Endothelial cell of umbilical vein (primary cell): ENCODE measurements around the gene DGUOK. TPM values are rescaled to one million over a fixed set of nuclear protein-coding genes. Genes with fewer than 3 reads are reported as not detected.

ENCODE experiments used
- BruUV-seq: library from RNA; stranded (reverse); fragments of 400-500 nt; replicated peaks from 2 replicates; lab custom pipeline; 2021; lab: Mats Ljungman, UMichigan
- CTCF ChIA-PET: fragments of 300-600, 350-600 bp; sonication (Branson Sonifier 250); formaldehyde crosslinking; loops from one replicate; lab custom pipeline; 2021; ENCODE audit warnings: antibody characterized with exemption, inconsistent platforms; lab: Charles Lee
- POLR2A ChIA-PET: fragments of 300-600, 350-600 bp; sonication (Branson Sonifier 250); formaldehyde crosslinking; loops from one replicate; lab custom pipeline; 2021; ENCODE audit warnings: antibody characterized with exemption, inconsistent platforms; lab: Charles Lee
- DNase-seq: peaks from one replicate; pipeline ENCODE4 v3.0.0-alpha.2; 2011; ENCODE audit warnings: low read depth, low spot score
- FAIRE-seq: peaks from 2 replicates; lab custom pipeline; 2011; peaks lifted over from hg19 to GRCh38; lab: Jason Lieb, UNC
- H2AFZ ChIP-seq: 2 replicates; pipeline ENCODE4 v1.6.0; 2012; ENCODE audit warnings: low read depth, low read length, control low read depth, inconsistent platforms
- H3K27ac ChIP-seq: 2 replicates; pipeline ENCODE4 v1.5.1; 2011; ENCODE audit warnings: low read depth, mild to moderate bottlenecking, control low read depth, low read length, moderate library complexity; ENCODE audit not compliant: insufficient read depth
- H3K27me3 ChIP-seq, 2 experiments: 2 replicates each; pipeline versions ENCODE4 v1.6.0 to v1.6.1; 2011; ENCODE audit warnings: low read length in 2 of 2, mixed read lengths in 1 of 2; ENCODE audit not compliant: control insufficient read depth in 2 of 2, insufficient read depth in 2 of 2
- H3K36me3 ChIP-seq, 2 experiments: 2 replicates in 1 of 2; 3 replicates in 1 of 2; pipeline ENCODE4 v1.5.1; 2011; ENCODE audit warnings: low read length in 2 of 2, mild to moderate bottlenecking in 1 of 2, moderate library complexity in 1 of 2; ENCODE audit not compliant: control insufficient read depth in 2 of 2, insufficient read depth in 2 of 2; ENCODE audit errors: extremely low read depth in 1 of 2
- H3K4me1 ChIP-seq: 3 replicates; pipeline ENCODE4 v1.5.1; 2011; ENCODE audit warnings: mild to moderate bottlenecking, low read length; ENCODE audit not compliant: control insufficient read depth, insufficient read depth; ENCODE audit errors: extremely low read depth
- H3K4me2 ChIP-seq: 2 replicates; pipeline ENCODE4 v1.6.1; 2011; ENCODE audit warnings: low read length, control low read depth, mixed read lengths; ENCODE audit not compliant: insufficient read depth
- H3K4me3 ChIP-seq, 3 experiments: fragments of 200-600 bp in 1 of 3; sonication (generic), shearing (Covaris generic) in 1 of 3; replicated peaks in 1 of 3; 2 replicates each; pipeline ENCODE4 v1.5.1; 2011 to 2016; ENCODE audit warnings: control low read depth in 3 of 3, low read length in 3 of 3, mild to moderate bottlenecking in 2 of 3, inconsistent platforms in 1 of 3, low read depth in 1 of 3, moderate library complexity in 1 of 3; ENCODE audit not compliant: insufficient read depth in 1 of 3
- H3K79me2 ChIP-seq: 2 replicates; pipeline ENCODE4 v1.6.0; 2012; ENCODE audit warnings: low read length, inconsistent platforms; ENCODE audit not compliant: control insufficient read depth, insufficient read depth
- H3K9ac ChIP-seq: replicated peaks from 2 replicates; pipeline ENCODE3; 2011; ENCODE audit warnings: low read length, control low read depth; ENCODE audit not compliant: insufficient read depth; ENCODE audit errors: extremely low read depth
- H3K9me1 ChIP-seq: replicated peaks from 3 replicates; pipeline ENCODE4 v1.6.0; 2011; ENCODE audit warnings: mild to moderate bottlenecking, low read length; ENCODE audit not compliant: control insufficient read depth, insufficient read depth; ENCODE audit errors: extremely low read depth
- H3K9me3 ChIP-seq: replicated peaks from 2 replicates; pipeline ENCODE4 v1.5.1; 2012; ENCODE audit warnings: low read length, inconsistent platforms; ENCODE audit not compliant: control insufficient read depth, insufficient read depth
- H4K20me1 ChIP-seq: replicated peaks from 2 replicates; pipeline ENCODE3; 2011; ENCODE audit warnings: mild to moderate bottlenecking, low read length; ENCODE audit not compliant: control insufficient read depth, insufficient read depth; ENCODE audit errors: extremely low read depth
- CTCF ChIP-seq, 2 donors: IDR thresholded peaks; 1 replicate in 1 of 2; 2 replicates in 1 of 2; pipeline ENCODE4 v1.5.1; 2011; ENCODE audit warnings: low read length in 2 of 2, mild to moderate bottlenecking in 2 of 2, moderate library complexity in 2 of 2, control low read depth in 1 of 2, inconsistent platforms in 1 of 2, low read depth in 1 of 2; ENCODE audit not compliant: insufficient read depth in 1 of 2; ENCODE audit errors: extremely low read depth in 1 of 2
- EZH2 ChIP-seq: IDR thresholded peaks from 2 replicates; pipeline ENCODE4 v1.6.1; 2012; ENCODE audit warnings: borderline replicate concordance, low read depth, mild to moderate bottlenecking, moderate library complexity, low read length, inconsistent platforms; ENCODE audit not compliant: severe bottlenecking
- FOS ChIP-seq: IDR thresholded peaks from 2 replicates; pipeline ENCODE4 v1.6.1; 2011; ENCODE audit warnings: mild to moderate bottlenecking, low read length, moderate library complexity, borderline replicate concordance; ENCODE audit not compliant: insufficient read depth
- JUN ChIP-seq: IDR thresholded peaks from 2 replicates; pipeline ENCODE4 v1.6.1; 2011; ENCODE audit warnings: borderline replicate concordance, low read depth; ENCODE audit not compliant: insufficient read length, insufficient read depth
- MAX ChIP-seq: IDR thresholded peaks from 2 replicates; pipeline ENCODE4 v1.6.1; 2011; ENCODE audit not compliant: insufficient read depth, insufficient read length
- MYC ChIP-seq: IDR thresholded peaks from one replicate; pipeline ENCODE4 v1.6.1; 2011; ENCODE audit warnings: mild to moderate bottlenecking, low read depth, low read length
- POLR2AphosphoS5 ChIP-seq: IDR thresholded peaks from 2 replicates; pipeline ENCODE4 v1.6.1; 2012; ENCODE audit warnings: low read depth, mild to moderate bottlenecking, control low read depth, low read length, moderate library complexity; ENCODE audit not compliant: insufficient read depth
- dilution Hi-C: fragments of 300-500 bp; cut with MboI; formaldehyde crosslinking; loops from one replicate; pipeline ENCODE4 v1.15.0; 2019; ENCODE audit warnings: low sequenced_read_pairs; ENCODE audit not compliant: extremely low pct_ligation_motif_present
- intact Hi-C: fragments of 100-400 bp; cut with micrococcal nuclease; formaldehyde crosslinking; loops from one replicate; pipeline ENCODE4 v1.10.0; 2022
- polyA plus RNA-seq, 4 experiments: library from polyadenylated mRNA; depleted of rRNA in 3 of 4; stranded (reverse) in 3 of 4; unstranded in 1 of 4; fragments of >200 nt; gene quantifications; 2 replicates each; pipeline versions ENCODE4 v1.2.1 to v1.2.3, GENCODE V29; 2011 to 2012; ENCODE audit warnings: missing spikeins in 1 of 4
- total RNA-seq: library from RNA; stranded (reverse); gene quantifications from 2 replicates; pipeline ENCODE4 v1.2.3, GENCODE V29; 2021

Gene DGUOK
- total and polyA plus RNA-seq, 2 donors (not counting 3 experiments of a cell fraction or from before 2014, with no cell fraction given): 51.8 to 77.5 TPM

- Histone ChIP-seq H3K27me3 (no peaks in the 10 kb centered on the region), H3K9ac (no peak overlapping the region), H3K9me1 (no peaks in the 10 kb centered on the region), H3K79me2 (peaks cover 18% of the 10 kb centered on the region), H3K36me3 (no peaks in the 10 kb centered on the region), H3K9me3 (no peaks in the 10 kb centered on the region), H3K27ac (no peak overlapping the region), H3K4me1 (peaks cover 9% of the 10 kb centered on the region), H4K20me1 (peaks cover 2% of the 10 kb centered on the region), H3K4me2 (no peak overlapping the region), H3K4me3 (no peak overlapping the region), H2AFZ (no peak overlapping the region)
- dilution Hi-C loops (no loop called here), intact Hi-C loops (no loop called here)
- no peak for FAIRE-seq
- BruUV-seq: no TSS peak
- CTCF ChIA-PET: no interaction called here
- TF ChIP-seq JUN (no peak), FOS (no peak), MAX (no peak), MYC (no peak), CTCF (IDR thresholded peaks at IDR 0.05; ENCODE audit: extremely low read depth in 1 of 2, insufficient read depth in 1 of 2, low read depth in 1 of 2, low read length in 2 of 2) (no peak), EZH2 (no peak), POLR2AphosphoS5 (no peak)
- DNase-seq: no peak
- POLR2A ChIA-PET: no interaction called here
These were observed 72.3 kb downstream of the DGUOK start for GRCh38 chr2:73998933-73999332.
